SK-MEL-5 (cell line): ENCODE measurements around the gene MUC20. TPM values are rescaled to one million over a fixed set of nuclear protein-coding genes. Genes with fewer than 3 reads are reported as not detected.
"Not testable (repeated sequence)": the region's sequence is repeated elsewhere in the genome, so short reads cannot be mapped to it uniquely, and the experiment has no call there.

ENCODE experiments used
- DNase-seq: peaks from one replicate; pipeline ENCODE4 v3.0.0-alpha.2; 2016; ENCODE audit warnings: low read depth, low spot score
- in situ Hi-C: cut with HindIII; loops from 2 replicates; pipeline ENCODE4 v1.10.0; 2016; ENCODE audit warnings: low sequenced_read_pairs, high pct_unique_total_duplicates, low pct_unique_long_range_greater_than_20kb
- total RNA-seq: library from RNA; depleted of rRNA; stranded (reverse); fragments of >200 nt; shearing (Covaris generic); gene quantifications from 2 replicates; pipeline ENCODE4 v1.2.3, GENCODE V29; 2014

MUC20 gene
- total RNA-seq, 1 experiment from 2014 or later: not detected

DNA sequence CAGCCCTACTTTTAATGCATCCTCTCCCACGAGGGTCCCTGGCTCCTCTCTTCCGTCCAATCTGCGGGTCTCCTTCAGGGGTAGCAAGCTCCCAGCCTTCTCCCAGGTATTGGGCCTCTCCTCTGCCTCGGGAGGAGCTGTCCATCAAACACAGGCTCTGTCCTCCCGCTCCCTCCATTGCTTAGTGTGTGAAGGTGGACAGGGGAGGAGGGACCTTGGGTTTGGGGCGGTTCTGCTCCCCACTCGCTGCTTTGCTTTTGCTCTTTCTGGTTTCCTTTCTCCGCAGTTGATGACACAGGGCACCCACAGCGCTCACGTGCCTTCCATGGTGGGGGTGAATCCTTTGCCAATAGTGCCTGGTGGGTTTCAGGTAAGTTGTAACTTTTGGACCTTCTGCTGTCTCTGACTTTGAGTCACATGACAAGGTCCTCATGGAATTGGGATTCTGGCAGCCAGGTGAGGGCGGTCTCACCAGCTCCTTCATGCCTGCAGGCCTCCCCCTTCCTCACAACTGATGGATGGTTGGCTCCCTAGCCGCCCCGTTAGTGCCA lies 18.9 kb downstream of the MUC20 start:
- in situ Hi-C loops: no loop called here
- no peak for DNase-seq

- DNase-seq: no peak
- in situ Hi-C loops: no loop called here
Measured at GRCh38 chr3:195744437-195744836, 23.7 kb downstream of the MUC20 start.

- in situ Hi-C loops: no loop called here
- DNase-seq: no peak
Measured at GRCh38 chr3:195746346-195746745, 25.6 kb downstream of the MUC20 start.

DNA sequence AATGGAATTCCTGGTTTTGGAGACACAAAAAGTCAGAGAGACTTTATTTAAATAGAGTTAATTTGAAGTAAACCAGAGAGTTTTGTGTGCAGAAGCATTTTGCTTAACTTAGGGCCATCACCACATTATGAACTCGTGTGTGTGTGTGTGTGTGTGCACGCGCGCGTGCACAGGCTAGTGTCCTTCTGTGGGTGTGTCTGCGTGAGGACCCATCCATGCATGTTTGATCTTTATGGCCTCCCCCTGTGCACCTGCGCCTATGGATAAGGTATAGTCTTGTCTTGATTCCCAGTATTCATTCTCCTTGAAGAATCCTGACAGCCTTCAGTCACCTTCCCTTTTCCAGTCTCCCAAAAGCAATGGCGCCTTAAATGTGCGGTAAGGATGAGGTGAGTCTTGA lies 26.0 kb downstream of the MUC20 start:
- in situ Hi-C loops: no loop called here
- no peak for DNase-seq

DNA sequence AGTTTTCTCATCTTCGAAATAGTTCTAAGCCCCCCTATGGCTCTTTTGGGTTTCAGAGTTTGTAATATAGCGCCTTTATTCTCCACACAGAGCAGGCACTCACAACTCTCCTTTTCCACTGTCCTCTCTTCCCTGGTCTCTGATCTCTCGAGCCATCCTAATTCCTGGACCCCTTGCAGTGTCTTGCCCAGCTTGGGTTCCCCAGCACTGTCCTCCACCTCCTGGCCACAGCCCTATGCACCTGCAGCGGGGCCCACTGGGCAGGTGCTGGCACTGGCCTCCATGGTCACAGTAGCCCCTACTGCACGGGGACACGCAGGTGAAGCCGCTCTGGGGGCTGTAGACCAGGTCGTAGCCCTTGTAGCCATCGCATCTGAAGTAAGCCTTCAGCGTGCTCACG lies 27.9 kb downstream of the MUC20 start:
- in situ Hi-C loops: no loop called here
- no peak for DNase-seq

DNA sequence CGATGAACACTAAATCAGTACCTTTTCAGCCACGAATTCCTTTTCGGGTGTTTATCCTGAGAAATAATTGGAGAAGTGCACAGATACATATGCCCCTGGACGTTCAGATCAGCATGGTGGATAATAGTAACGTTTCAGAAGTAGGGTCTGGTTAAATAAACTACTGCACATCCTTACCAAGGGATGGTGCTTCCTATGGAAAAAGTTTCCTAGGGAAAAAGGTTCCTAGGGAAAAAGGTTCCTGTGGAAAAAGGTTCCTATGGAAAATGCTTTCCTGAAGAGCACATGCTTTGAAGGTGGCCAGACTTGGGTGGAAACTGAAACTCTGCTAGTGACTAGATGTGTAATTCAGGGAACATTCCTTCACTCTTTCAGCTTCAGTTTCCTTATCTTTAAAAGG lies 28.3 kb downstream of the MUC20 start:
- DNase-seq, in situ Hi-C loops: not testable (repeated sequence)

- no peak for DNase-seq
- in situ Hi-C loops: no loop called here
Measured at GRCh38 chr3:195750797-195751520, 30.2 kb downstream of the MUC20 start.

DNA sequence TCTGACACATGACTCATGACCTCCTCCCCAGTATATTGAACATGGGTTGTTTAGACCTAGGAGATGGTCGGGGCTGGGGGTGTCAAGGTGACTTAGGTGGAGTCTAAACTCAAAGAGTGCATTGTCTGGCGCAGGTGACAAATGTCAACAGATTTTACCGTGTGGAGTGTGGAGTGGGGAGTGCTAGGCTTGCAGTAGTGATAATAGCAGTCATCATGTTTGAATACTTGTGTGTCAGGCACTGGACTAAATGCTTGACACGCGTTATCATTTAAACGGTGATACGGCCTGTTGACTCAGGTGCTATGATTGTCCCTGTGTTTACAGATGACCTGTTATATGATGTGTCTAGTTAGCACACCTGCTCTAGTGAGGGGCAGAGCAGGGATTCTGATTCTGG lies 30.8 kb downstream of the MUC20 start:
- in situ Hi-C loops: no loop called here
- no peak for DNase-seq

DNA sequence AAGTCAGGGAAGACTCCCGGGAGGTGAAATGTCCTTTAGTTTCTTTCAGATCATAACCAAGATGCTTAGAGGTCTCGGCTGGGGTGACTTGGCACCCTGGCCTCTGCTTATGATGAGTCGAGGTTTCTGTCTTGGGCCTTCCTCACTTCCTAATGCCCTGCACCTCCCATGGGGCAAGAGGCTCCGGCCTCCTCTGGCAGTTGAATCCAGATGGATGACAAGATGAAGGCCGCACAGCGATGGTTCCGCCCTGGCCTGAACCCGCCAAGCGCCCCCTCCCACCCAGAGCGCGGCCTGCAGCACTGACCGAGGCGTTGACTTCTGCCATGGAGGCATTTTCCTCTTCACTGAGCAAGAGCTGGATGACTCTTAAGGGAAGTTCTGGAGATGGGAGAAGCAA lies 31.3 kb downstream of the MUC20 start:
- in situ Hi-C loops: no loop called here

DNA sequence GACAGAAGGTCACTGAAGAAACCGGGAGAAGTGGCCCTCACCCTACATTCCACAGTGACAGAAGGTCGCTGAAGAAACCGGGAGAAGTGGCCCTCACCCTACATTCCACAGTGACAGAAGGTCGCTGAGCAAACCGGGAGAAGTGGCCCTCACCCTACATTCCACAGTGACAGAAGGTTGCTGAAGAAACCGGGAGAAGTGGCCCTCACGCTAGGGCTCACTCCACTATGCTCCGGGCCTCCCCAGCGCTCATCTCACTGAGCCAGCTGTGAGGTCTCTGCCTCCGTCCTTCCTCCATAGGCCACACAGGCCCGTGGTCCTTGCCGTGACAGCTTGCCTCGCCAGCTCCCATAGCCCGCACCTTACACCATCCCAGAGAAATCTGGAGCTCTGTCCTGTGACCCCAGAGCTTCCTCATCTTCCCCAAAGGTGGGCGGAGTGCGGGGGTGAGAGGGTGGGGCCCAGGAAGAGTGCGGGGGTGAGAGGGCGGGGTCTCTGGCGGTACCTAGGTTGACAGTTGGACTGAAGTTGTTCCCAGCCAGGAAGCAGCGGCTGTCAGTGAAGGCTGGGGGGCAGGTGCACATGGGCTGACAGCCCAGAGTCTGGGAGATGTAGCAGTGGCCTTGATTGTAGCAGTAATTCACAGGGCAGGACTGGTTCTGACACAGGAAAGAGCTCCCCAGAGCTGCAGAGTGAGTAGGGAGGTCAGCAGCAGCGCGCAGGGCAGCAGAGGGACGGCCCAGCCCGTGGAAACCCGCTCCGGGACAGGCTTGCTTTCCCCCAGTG lies 32.0 kb downstream of the MUC20 start:
- DNase-seq: no peak
- in situ Hi-C loops: no loop called here

More for the DNA sequence above, 31.3 kb downstream of the MUC20 start:
- DNase-seq: no peak

DNA sequence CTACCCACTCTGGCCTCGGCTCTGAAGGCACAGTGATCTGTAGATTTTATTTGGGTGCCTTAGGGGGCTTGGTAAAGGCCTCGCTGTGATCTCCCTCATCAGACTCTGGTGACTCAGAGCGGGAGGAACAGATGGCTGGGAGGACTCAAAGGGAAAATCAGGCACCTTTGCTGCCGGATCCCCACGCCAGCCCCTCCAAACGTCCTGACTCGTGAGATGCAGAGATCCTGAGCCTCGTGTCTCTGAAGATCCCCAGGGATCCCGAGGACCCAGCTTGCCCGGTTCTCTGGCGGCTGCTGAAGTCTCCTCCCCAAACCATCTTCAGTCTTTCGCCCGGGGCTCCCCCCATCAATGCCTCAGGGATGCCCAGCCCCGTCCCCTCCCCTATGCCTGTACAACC lies 32.8 kb downstream of the MUC20 start:
- in situ Hi-C loops: no loop called here

DNA sequence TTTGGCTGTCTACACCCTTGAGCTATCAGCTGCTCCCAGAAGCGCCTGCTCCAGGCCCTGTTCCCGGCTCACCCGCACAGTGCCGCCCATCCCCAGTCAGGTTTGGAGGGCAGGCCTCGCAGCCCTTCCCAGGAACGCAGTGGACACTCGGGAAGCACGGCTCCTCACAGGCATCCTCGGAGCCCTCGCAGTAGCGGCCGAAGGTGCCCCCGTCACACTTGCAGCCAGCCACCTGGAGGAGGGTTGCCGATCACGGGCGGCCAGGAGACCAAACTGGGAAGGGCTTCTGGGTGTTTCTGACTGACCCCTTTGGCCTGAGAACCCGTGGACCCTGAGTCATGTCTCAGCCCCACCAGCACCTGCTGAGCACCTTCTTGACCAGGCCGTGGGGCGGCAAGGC lies 33.4 kb downstream of the MUC20 start:
- in situ Hi-C loops: no loop called here
- DNase-seq: no peak

More for the DNA sequence above, 32.8 kb downstream of the MUC20 start:
- no peak for DNase-seq

GRCh38 chr3:195754906-195755305 lies 34.1 kb downstream of the MUC20 start:
- in situ Hi-C loops: no loop called here
- DNase-seq: no peak

GRCh38 chr3:195755391-195755790 lies 34.6 kb downstream of the MUC20 start:
- in situ Hi-C loops: no loop called here
- DNase-seq: no peak

- DNase-seq: no peak
- in situ Hi-C loops: no loop called here
Measured at GRCh38 chr3:195755791-195756676, 35.3 kb downstream of the MUC20 start.

DNA sequence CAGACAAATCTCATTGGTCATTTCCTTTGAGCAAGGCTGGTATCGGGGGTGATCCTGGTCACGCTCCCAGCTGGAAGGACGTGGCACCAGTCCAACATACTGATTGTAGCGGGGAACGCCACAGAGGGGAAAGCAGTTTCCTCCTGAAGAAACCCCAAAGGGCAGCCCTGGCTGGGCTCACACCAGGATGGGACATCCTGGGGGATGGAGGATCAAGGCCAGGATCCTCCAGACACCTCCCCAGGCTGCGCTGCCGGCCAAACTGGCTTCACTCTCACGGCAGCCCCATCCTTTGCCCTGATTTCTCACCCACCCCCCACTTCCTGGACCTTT lies 36.6 kb downstream of the MUC20 start:
- no peak for DNase-seq
- in situ Hi-C loops: no loop called here

- no peak for DNase-seq
- in situ Hi-C loops: no loop called here
Measured at GRCh38 chr3:195757827-195758226, 37.0 kb downstream of the MUC20 start.

DNA sequence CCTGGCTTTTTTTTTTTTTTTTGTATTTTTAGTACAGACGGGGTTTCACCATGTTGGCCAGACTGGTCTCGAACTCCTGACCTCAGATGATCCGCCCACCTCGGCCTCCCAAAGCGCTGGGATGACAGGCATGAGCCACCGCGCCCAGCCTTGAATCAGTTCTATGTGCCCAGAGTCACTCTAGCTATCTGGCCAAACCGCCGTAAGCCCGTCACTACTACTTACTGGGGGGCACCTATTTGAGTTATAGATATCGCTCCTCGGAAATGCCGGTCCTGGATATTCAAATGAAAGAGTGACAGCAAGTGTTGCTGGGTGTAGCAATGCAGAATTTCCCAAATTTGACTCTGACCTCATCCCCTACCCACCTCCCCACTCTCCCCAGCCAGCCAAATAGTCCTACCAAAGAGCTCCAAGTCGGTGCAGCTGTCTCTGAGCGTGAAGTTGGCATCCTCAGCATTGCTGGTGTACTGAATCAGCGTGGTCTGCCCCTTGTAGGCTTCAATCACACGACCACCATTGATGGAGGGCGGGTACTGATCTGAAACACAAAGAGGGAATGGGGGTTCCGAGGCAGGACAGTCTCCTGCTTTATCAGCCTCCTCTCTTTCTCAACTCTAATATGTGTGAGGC lies 38.1 kb downstream of the MUC20 start:
- DNase-seq: no peak
- in situ Hi-C loops: no loop called here
